NCI-H82 treated with DMSO at 0.1 percent for 48 hours (cell line): ENCODE measurements around the gene CCDC27.

Experiments
- DNase-seq: peaks from one replicate; lab custom pipeline; 2025; ENCODE audit not compliant: unreplicated experiment; lab: John Stamatoyannopoulos, UW

CCDC27 gene

GRCh38 chr1:3752400-3752945 is at the start of gene CCDC27:
CCDC27 (plus strand) TSS chr1:3752450; CDS start chr1:3752482, 32 bp downstream.
- DNase-seq, result no peak

- no peak for DNase-seq
These were observed 49.7 kb upstream of the CCDC27 start for GRCh38 chr1:3702528-3702927.

GRCh38 chr1:3702990-3703728 is 49.1 kb upstream of the CCDC27 start:
- DNase-seq, result no peak

- no peak for DNase-seq
These were observed 48.4 kb upstream of the CCDC27 start for GRCh38 chr1:3703786-3704371.

GRCh38 chr1:3705341-3705950 is 46.8 kb upstream of the CCDC27 start:
- no peak for DNase-seq

- DNase-seq, result no peak
These were observed 45.5 kb upstream of the CCDC27 start for GRCh38 chr1:3706651-3707297.

- no peak for DNase-seq
These were observed 44.8 kb upstream of the CCDC27 start for GRCh38 chr1:3707298-3707938.

- no peak for DNase-seq
These were observed 44.3 kb upstream of the CCDC27 start for GRCh38 chr1:3707939-3708328.

GRCh38 chr1:3708791-3709190 is 43.5 kb upstream of the CCDC27 start:
- DNase-seq, result no peak

GRCh38 chr1:3710251-3710650 is 42.0 kb upstream of the CCDC27 start:
- DNase-seq, result no peak

GRCh38 chr1:3711381-3711779 is 40.9 kb upstream of the CCDC27 start:
- DNase-seq, result no peak

GRCh38 chr1:3711780-3712451 is 40.3 kb upstream of the CCDC27 start:
- no peak for DNase-seq

GRCh38 chr1:3712573-3713535 is 39.4 kb upstream of the CCDC27 start:
- DNase-seq, result no peak

- DNase-seq, result no peak
These were observed 38.4 kb upstream of the CCDC27 start for GRCh38 chr1:3713840-3714239.

- no peak for DNase-seq
These were observed 37.9 kb upstream of the CCDC27 start for GRCh38 chr1:3714284-3714741.

GRCh38 chr1:3714814-3715213 is 37.4 kb upstream of the CCDC27 start:
- no peak for DNase-seq

GRCh38 chr1:3716351-3716750 is 35.9 kb upstream of the CCDC27 start:
- no peak for DNase-seq

GRCh38 chr1:3717041-3717714 is 35.1 kb upstream of the CCDC27 start:
- DNase-seq, result no peak
